K562 (cell line): ENCODE results near the gene UPP1. TPM values are rescaled to one million over a fixed set of nuclear protein-coding genes. Genes with fewer than 3 reads are reported as not detected.

Experiments
- ATAC-seq: fragments of 200-7000 bp; cut with Tn5 transposase; 3 replicates; pipeline ENCODE4 v1.9.1; 2020; ENCODE audit warnings: moderate library complexity
- BruUV-seq: library from RNA; stranded (reverse); fragments of 400-500 nt; replicated peaks from 2 replicates; lab custom pipeline; 2021; lab: Mats Ljungman, UMichigan
- CTCF ChIA-PET: fragments of 300-600 bp; formaldehyde crosslinking; extraction: SDS; loops from one replicate; lab custom pipeline; 2021; ENCODE audit warnings: low intra/inter-chr PET ratio; lab: Yijun Ruan, JAX
- POLR2A ChIA-PET: fragments of 300-600, 350-650 bp; sonication (Branson Sonifier 250); formaldehyde crosslinking; extraction: SDS; loops from one replicate; lab custom pipeline; 2021; ENCODE audit warnings: antibody characterized with exemption, inconsistent platforms; lab: Yijun Ruan, JAX
- DNase-seq, 4 experiments: peaks; one replicate each; pipeline versions ENCODE4 v3.0.0 to v3.0.0-alpha.2; 2011 to 2018; ENCODE audit warnings: low spot score in 3 of 4, mixed read lengths in 3 of 4; ENCODE audit errors: extremely low read depth in 1 of 4
- FAIRE-seq: peaks from 2 replicates; lab custom pipeline; 2011; peaks lifted over from hg19 to GRCh38; lab: Jason Lieb, UNC
- H2AFZ ChIP-seq: 2 replicates; pipeline ENCODE4 v1.6.0; 2011; ENCODE audit warnings: low read depth, low read length, control low read depth, inconsistent platforms
- H3K27ac ChIP-seq: fragments of 200-600 bp; 3 replicates; pipeline ENCODE4 v1.8.0; 2011; ENCODE audit warnings: low read depth, mild to moderate bottlenecking, control low read depth, inconsistent platforms, low read length, moderate library complexity, mixed read lengths; ENCODE audit errors: extremely low read depth
- H3K27me3 ChIP-seq, 2 experiments: fragments of 300-600 bp in 1 of 2; 2 replicates in 1 of 2; 3 replicates in 1 of 2; pipeline versions ENCODE4 v1.6.0 to v1.8.0; 2011; ENCODE audit warnings: inconsistent platforms in 2 of 2, low read length in 2 of 2, mild to moderate bottlenecking in 1 of 2, mixed read lengths in 1 of 2, moderate library complexity in 1 of 2; ENCODE audit not compliant: control insufficient read depth in 2 of 2, insufficient read depth in 2 of 2
- H3K36me3 ChIP-seq: fragments of 300-600 bp; 3 replicates; pipeline ENCODE4 v1.8.0; 2011; ENCODE audit warnings: mild to moderate bottlenecking, low read length, inconsistent platforms; ENCODE audit not compliant: control insufficient read depth, insufficient read depth
- H3K4me1 ChIP-seq, 2 experiments: fragments of 200-600 bp in 1 of 2; replicated peaks in 1 of 2; 2 replicates in 1 of 2; 3 replicates in 1 of 2; pipeline versions ENCODE4 v1.5.1 to v1.8.0; 2011; ENCODE audit warnings: inconsistent platforms in 2 of 2, low read length in 2 of 2, mild to moderate bottlenecking in 1 of 2, mixed read lengths in 1 of 2, moderate library complexity in 1 of 2; ENCODE audit not compliant: control insufficient read depth in 2 of 2, insufficient read depth in 2 of 2
- H3K4me2 ChIP-seq: 2 replicates; pipeline ENCODE4 v1.6.1; 2011; ENCODE audit warnings: low read length, control low read depth, inconsistent platforms, mixed read lengths; ENCODE audit not compliant: insufficient read depth
- H3K4me3 ChIP-seq: fragments of 200-600 bp; sonication (generic), shearing (Covaris generic); 2 replicates; pipeline ENCODE4 v1.5.1; 2016; ENCODE audit warnings: control low read depth, inconsistent platforms
- H3K79me2 ChIP-seq: fragments of 200-600 bp; 3 replicates; pipeline ENCODE4 v1.8.0; 2011; ENCODE audit warnings: low read length, inconsistent platforms; ENCODE audit not compliant: control insufficient read depth, insufficient read depth
- H3K9ac ChIP-seq, 2 experiments: 2 replicates each; pipeline versions ENCODE4 v1.6.0 to v1.6.1; 2011; ENCODE audit warnings: low read depth in 2 of 2, low read length in 2 of 2, control low read depth in 1 of 2, inconsistent platforms in 1 of 2, mild to moderate bottlenecking in 1 of 2, mixed read lengths in 1 of 2; ENCODE audit not compliant: insufficient read depth in 1 of 2
- H3K9me1 ChIP-seq: one replicate; pipeline ENCODE4 v1.6.0; 2011; ENCODE audit warnings: inconsistent platforms, mild to moderate bottlenecking, low read length, moderate library complexity; ENCODE audit not compliant: control insufficient read depth, insufficient read depth
- H3K9me3 ChIP-seq: replicated peaks from 2 replicates; pipeline ENCODE4 v1.5.1; 2011; ENCODE audit warnings: low read depth, low read length, inconsistent platforms; ENCODE audit not compliant: control insufficient read depth, insufficient read depth
- H4K20me1 ChIP-seq: replicated peaks from 2 replicates; pipeline ENCODE4 v1.6.1; 2011; ENCODE audit warnings: low read length, inconsistent platforms, mixed read lengths; ENCODE audit not compliant: control insufficient read depth, insufficient read depth
- CLOCK ChIP-seq: fragments of 250-450 bp; sonication (Bioruptor Pico); IDR thresholded peaks from 2 replicates; pipeline ENCODE4 v1.4.0; 2020; ENCODE audit warnings: mild to moderate bottlenecking, moderate library complexity, borderline replicate concordance
- DPF2 ChIP-seq: fragments of 450-650 bp; IDR thresholded peaks from 2 replicates; pipeline ENCODE4 v1.6.1; 2016
- HNRNPLL ChIP-seq: fragments of 200-400 bp; formaldehyde crosslinking; IDR thresholded peaks from 2 replicates; pipeline ENCODE4 v1.6.1; 2017; ENCODE audit warnings: low read length, low read depth, mild to moderate bottlenecking; ENCODE audit not compliant: poor library complexity, severe bottlenecking
- MYC ChIP-seq, 2 experiments: fragments of 250-450 bp in 1 of 2; sonication (Bioruptor Pico) in 1 of 2; IDR thresholded peaks; 2 replicates each; pipeline versions ENCODE4 v1.5.1 to v1.6.1; 2012 to 2021; ENCODE audit warnings: low read depth in 2 of 2, borderline replicate concordance in 1 of 2, improper control_type of control experiment in 1 of 2, low read length in 1 of 2, mild to moderate bottlenecking in 1 of 2, moderate library complexity in 1 of 2
- NCOA6 ChIP-seq: fragments of 450-650 bp; IDR thresholded peaks from 2 replicates; pipeline ENCODE4 v1.6.1; 2017; ENCODE audit warnings: mild to moderate bottlenecking
- POLR2B ChIP-seq: fragments of 450-650 bp; IDR thresholded peaks from 2 replicates; pipeline ENCODE4 v1.6.1; 2018; ENCODE audit warnings: low read depth; ENCODE audit not compliant: partially characterized antibody
- POLR2G ChIP-seq: fragments of 200-400 bp; formaldehyde crosslinking; IDR thresholded peaks from 2 replicates; pipeline ENCODE4 v1.6.1; 2017; ENCODE audit warnings: low read depth, mild to moderate bottlenecking, antibody characterized with exemption, low read length, moderate library complexity
- SRSF7 ChIP-seq: fragments of 200-400 bp; formaldehyde crosslinking; optimal IDR thresholded peaks from 2 replicates; pipeline ENCODE3; 2017; ENCODE audit warnings: mild to moderate bottlenecking, low read depth, low read length
- SUPT5H ChIP-seq: fragments of 450-650 bp; IDR thresholded peaks from 2 replicates; pipeline ENCODE4 v1.6.1; 2016
- ZMIZ1 ChIP-seq, 2 experiments: fragments of 150-350 bp in 1 of 2; IDR thresholded peaks; 2 replicates each; pipeline ENCODE4 v1.6.1; 2012 to 2016; ENCODE audit warnings: low read depth in 2 of 2, low read length in 2 of 2, mild to moderate bottlenecking in 1 of 2, moderate library complexity in 1 of 2
- ZNF165 ChIP-seq: fragments of 250-450 bp; sonication (Bioruptor Pico); IDR thresholded peaks from 2 replicates; pipeline ENCODE4 v1.4.0; 2020; ENCODE audit warnings: borderline replicate concordance
- WGBS: fragments of 100-300 bp; shearing (Covaris generic); methylation state at CpG from one replicate; pipeline ENCODE4 v1.1.6; 2016; ENCODE audit warnings: low coverage, mixed read lengths; ENCODE audit not compliant: insufficient coverage; ENCODE audit errors: missing lambda C conversion rate; 5-methylcytosine and 5-hydroxymethylcytosine counted together
- in situ Hi-C: fragments of 300-500 bp; cut with MboI; formaldehyde crosslinking; loops from 4 replicates; pipeline ENCODE4 v1.15.0; 2018; ENCODE audit warnings: inconsistent platforms, mixed read lengths
- intact Hi-C: fragments of 100-400 bp; cut with micrococcal nuclease; formaldehyde crosslinking; loops from 2 replicates; pipeline ENCODE4 v1.14.2; 2022
- polyA plus RNA-seq, 8 experiments: library from polyadenylated mRNA; depleted of rRNA in 4 of 8; stranded (reverse) in 5 of 8; unstranded in 3 of 8; fragments of >200 nt; fragmentation: Nextera tagmentation in 2 of 8; fragmentation: Illumina TruSeq in 1 of 8; extraction: Ambion mirVana in 2 of 8; extraction: Trizol in 1 of 8; gene quantifications; 2 replicates each; pipeline versions ENCODE4 v1.2.1 to v1.2.3, GENCODE V29; 2011 to 2014; ENCODE audit warnings: inconsistent platforms in 1 of 8, missing spikeins in 1 of 8
- total RNA-seq, 7 experiments: library from RNA; depleted of rRNA in 6 of 7; stranded (reverse); fragments of >200 nt in 6 of 7; fragmentation: Illumina TruSeq in 2 of 7; extraction: Trizol in 2 of 7; gene quantifications; 2 replicates each; pipeline versions ENCODE4 v1.2.1 to v1.2.3, GENCODE V29; 2011 to 2021; ENCODE audit warnings: low replicate concordance in 1 of 7
- TF ChIP-seq, protein P1 (sequence below): sonication (generic); formaldehyde crosslinking; IDR thresholded peaks from 2 replicates; pipeline ENCODE4 v1.8.1; 2023; ENCODE audit warnings: mild to moderate bottlenecking, missing genetic modification reagents

UPP1 gene
- total and polyA plus RNA-seq, 9 of the 15 experiments (the other 6 are each of a cell fraction or from before 2014, with no cell fraction given), result 0.38 to 2.4 (median 0.61) TPM

- Histone ChIP-seq H3K27me3 (peaks cover 10 to 26% of the 10 kb centered on the region in 2 experiments; a peak in 4 of 5 replicates), H3K9me3 (no peaks in the 10 kb centered on the region), H4K20me1 (no peaks in the 10 kb centered on the region), H3K4me1 (peaks cover 7 to 27% of the 10 kb centered on the region in 2 experiments; a peak in 4 of 5 replicates), H3K36me3 (no peaks in the 10 kb centered on the region), H2AFZ (peak overlapping the region; percentile 97), H3K79me2 (no peaks in the 10 kb centered on the region), H3K9ac (peak overlapping the region; percentile 81 to 91), H3K27ac (peak overlapping the region; percentile 82), H3K9me1 (no peaks in the 10 kb centered on the region), H3K4me3 (peak overlapping the region; percentile 49), H3K4me2 (peak overlapping the region; percentile 83)
- ATAC-seq (peak; percentile 76), FAIRE-seq (no peak), DNase-seq (peak; percentile 61 to 80 (median 68))
- TSS peak; percentile 90 for BruUV-seq
- POLR2A ChIA-PET, result interaction anchor here (0.6 to 1.1 kb wide), 5 partner anchors 9 to 449 kb away, joined by 3 to 4 read pairs (median 3); no protein-coding TSS in a partner anchor
- WGBS, result 2% methylated on average over 20 of the region's 25 CpGs
- intact Hi-C loops (loop anchor here (2.0 kb wide), 1 partner anchor 110 kb away; the partner anchor contains the start of gene HUS1), in situ Hi-C loops (no loop called here)
- CTCF ChIA-PET, result no interaction called here
- TF ChIP-seq ZMIZ1 (IDR thresholded peaks at IDR 0.05; ENCODE audit: low read depth in 2 of 2, low read length in 2 of 2) (0 out of 4 replicates have a peak, but pooled peaks of 1 of the 2 experiments have one; percentile 22), DPF2 (peak; percentile 53), ZNF165 (CRISPR knock-in tag) (no peak), NCOA6 (no peak), HNRNPLL (no peak), POLR2G (peak; percentile 75), SUPT5H (peak; percentile 63), MYC (IDR thresholded peaks at IDR 0.05; ENCODE audit: low read depth, low read length) (no peak), MYC (CRISPR knock-in tag; IDR thresholded peaks at IDR 0.05; ENCODE audit: borderline replicate concordance, low read depth) (no peak), POLR2B (peak; percentile 62), CLOCK (CRISPR knock-in tag) (no peak), SRSF7 (no peak)
- TF ChIP-seq, protein P1, sequence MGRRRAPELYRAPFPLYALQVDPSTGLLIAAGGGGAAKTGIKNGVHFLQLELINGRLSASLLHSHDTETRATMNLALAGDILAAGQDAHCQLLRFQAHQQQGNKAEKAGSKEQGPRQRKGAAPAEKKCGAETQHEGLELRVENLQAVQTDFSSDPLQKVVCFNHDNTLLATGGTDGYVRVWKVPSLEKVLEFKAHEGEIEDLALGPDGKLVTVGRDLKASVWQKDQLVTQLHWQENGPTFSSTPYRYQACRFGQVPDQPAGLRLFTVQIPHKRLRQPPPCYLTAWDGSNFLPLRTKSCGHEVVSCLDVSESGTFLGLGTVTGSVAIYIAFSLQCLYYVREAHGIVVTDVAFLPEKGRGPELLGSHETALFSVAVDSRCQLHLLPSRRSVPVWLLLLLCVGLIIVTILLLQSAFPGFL, result 0 out of 2 replicates have a peak, but pooled peaks have one; percentile 80
These were observed 463 bp upstream of the UPP1 start for GRCh38 chr7:48088559-48089045.
